GM10248 (cell line): ENCODE measurements around the gene EDC3.

Experiments
- CTCF ChIA-PET: fragments of 300-600 bp; sonication (Branson Sonifier 250); formaldehyde crosslinking; extraction: SDS; loops from one replicate; lab custom pipeline; 2021; ENCODE audit warnings: antibody characterized with exemption; lab: Yijun Ruan, JAX
- POLR2A ChIA-PET: fragments of 350-650 bp; sonication (Branson Sonifier 250); formaldehyde crosslinking; extraction: SDS; loops from one replicate; lab custom pipeline; 2020; ENCODE audit warnings: antibody characterized with exemption; lab: Yijun Ruan, JAX
- DNase-seq: peaks from one replicate; pipeline ENCODE4 v3.0.0; 2012; ENCODE audit errors: extremely low spot score
- CTCF ChIP-seq: IDR thresholded peaks from 2 replicates; pipeline ENCODE4 v1.5.1; 2012; ENCODE audit warnings: mild to moderate bottlenecking, low read depth; ENCODE audit errors: extremely low read depth, missing control alignments, control extremely low read depth

Gene EDC3

GRCh38 chr15:74682954-74683353 lies 12.9 kb downstream of the EDC3 start:
- POLR2A ChIA-PET, result no interaction called here

GRCh38 chr15:74680456-74680855 lies 15.4 kb downstream of the EDC3 start:
- no peak for DNase-seq
- ChIA-PET CTCF (interaction anchor here (1.5 to 4.0 kb wide), 2 partner anchors 11 to 46 kb away, joined by 3 to 12 read pairs; no protein-coding TSS in a partner anchor), POLR2A (no interaction called here)
- TF ChIP-seq CTCF, result no peak

More at GRCh38 chr15:74682954-74683353, 12.9 kb downstream of the EDC3 start:
- CTCF ChIA-PET, result interaction anchor here (0.9 to 5.0 kb wide), 2 partner anchors 19 to 87 kb away, joined by 3 to 17 read pairs; no protein-coding TSS in a partner anchor
- DNase-seq, result no peak
- TF ChIP-seq CTCF, result no peak

GRCh38 chr15:74676801-74677200 lies 19.0 kb downstream of the EDC3 start:
- DNase-seq, result no peak
- TF ChIP-seq CTCF, result no peak
- POLR2A ChIA-PET, result no interaction called here
- CTCF ChIA-PET, result interaction anchor here (1.3 to 1.7 kb wide), 3 partner anchors 20 to 45 kb away, joined by 3 to 4 read pairs (median 4); no protein-coding TSS in a partner anchor

- POLR2A ChIA-PET, result interaction anchor here (0.6 kb wide), 1 partner anchor 232 kb away, joined by 3 read pairs; the partner anchor contains the start of gene FAM219B
- DNase-seq, result no peak
- CTCF ChIA-PET, result interaction anchor here (1.8 kb wide), 1 partner anchor 10 kb away, joined by 4 read pairs; no protein-coding TSS in a partner anchor
- no peak for TF ChIP-seq CTCF
These were observed 21.7 kb downstream of the EDC3 start for GRCh38 chr15:74674161-74674560.

GRCh38 chr15:74669627-74670026 lies 26.2 kb downstream of the EDC3 start:
- ChIA-PET CTCF (interaction anchor here (1.2 kb wide), 1 partner anchor 10 kb away, joined by 3 read pairs; no protein-coding TSS in a partner anchor), POLR2A (interaction anchor here (0.6 kb wide), 2 partner anchors 10 to 105 kb away, joined by 4 read pairs; no protein-coding TSS in a partner anchor)
- no peak for TF ChIP-seq CTCF
- no peak for DNase-seq

- ChIA-PET POLR2A (no interaction called here), CTCF (no interaction called here)
- no peak for TF ChIP-seq CTCF
- DNase-seq, result no peak
These were observed 27.8 kb downstream of the EDC3 start for GRCh38 chr15:74667975-74668374.
